RWPE1 (cell line): ENCODE measurements around the gene BLVRB.
"Not testable (repeated sequence)": the region's sequence is repeated elsewhere in the genome, so short reads cannot be mapped to it uniquely, and the experiment has no call there.

Source experiments
- CTCF ChIA-PET: fragments of 350-600 bp; sonication (Branson Sonifier 250); formaldehyde crosslinking; extraction: SDS; loops from one replicate; lab custom pipeline; 2021; lab: Yijun Ruan, JAX
- POLR2A ChIA-PET: fragments of 400-600 bp; formaldehyde crosslinking; extraction: SDS; loops from one replicate; lab custom pipeline; 2020; ENCODE audit warnings: antibody characterized with exemption; ENCODE audit not compliant: low non-redundant PET; lab: Yijun Ruan, JAX
- DNase-seq: peaks from one replicate; pipeline ENCODE4 v3.0.0; 2012; ENCODE audit warnings: low spot score
- H3K27ac ChIP-seq: fragments of 450-650 bp; 2 replicates; pipeline ENCODE4 v1.5.1; 2017
- CTCF ChIP-seq: fragments of 450-650 bp; conservative IDR thresholded peaks from 2 replicates; pipeline ENCODE4 v1.5.1; 2017; ENCODE audit warnings: low read depth, mild to moderate bottlenecking

Gene BLVRB

GRCh38 chr19:40502081-40502480, 36.5 kb upstream of the BLVRB start:
- ChIA-PET CTCF (interaction anchor here (1.0 to 1.1 kb wide), 3 partner anchors 11 to 64 kb away, joined by 3 to 4 read pairs (median 3); no protein-coding TSS in a partner anchor), POLR2A (no interaction called here)
- DNase-seq, result no peak
- TF ChIP-seq CTCF, result no peak
- no peak overlapping the region for H3K27ac ChIP-seq

GRCh38 chr19:40501599-40501998, 36.1 kb upstream of the BLVRB start:
- H3K27ac ChIP-seq, result no peak overlapping the region
- CTCF ChIA-PET, result interaction anchor here (1.0 to 1.1 kb wide), 2 partner anchors 15 to 63 kb away, joined by 3 to 4 read pairs; no protein-coding TSS in a partner anchor
- no peak for TF ChIP-seq CTCF
- no peak for DNase-seq
- POLR2A ChIA-PET, result no interaction called here

GRCh38 chr19:40500678-40501530, 35.4 kb upstream of the BLVRB start:
- DNase-seq, POLR2A ChIA-PET, H3K27ac ChIP-seq: not testable (repeated sequence)
- CTCF ChIA-PET, result interaction anchor here (0.7 to 1.1 kb wide), 3 partner anchors 16 to 206 kb away, joined by 3 to 4 read pairs (median 4); no protein-coding TSS in a partner anchor

GRCh38 chr19:40499320-40499719, 33.8 kb upstream of the BLVRB start:
- no peak overlapping the region for H3K27ac ChIP-seq
- ChIA-PET CTCF (no interaction called here), POLR2A (no interaction called here)
- DNase-seq, result no peak
- TF ChIP-seq CTCF, result no peak

GRCh38 chr19:40497214-40497613, 31.7 kb upstream of the BLVRB start:
- CTCF ChIA-PET, result no interaction called here
- H3K27ac ChIP-seq, result no peak overlapping the region
- no peak for DNase-seq
- POLR2A ChIA-PET, result no interaction called here
- no peak for TF ChIP-seq CTCF

GRCh38 chr19:40494191-40494838, 28.8 kb upstream of the BLVRB start:
- no peak for TF ChIP-seq CTCF
- no peak overlapping the region for H3K27ac ChIP-seq
- ChIA-PET POLR2A (no interaction called here), CTCF (no interaction called here)
- DNase-seq, result no peak
